Dermis blood vessel endothelial cell (primary cell): ENCODE results near the gene SIK2. TPM values are rescaled to one million over a fixed set of nuclear protein-coding genes. Genes with fewer than 3 reads are reported as not detected.

ENCODE experiments used
- DNase-seq: peaks from one replicate; pipeline ENCODE4 v3.0.0; 2010
- total RNA-seq: library from RNA; depleted of rRNA; stranded (reverse); fragments of >200 nt; gene quantifications from 2 replicates; pipeline ENCODE4 v1.2.3, GENCODE V29; 2014

Gene SIK2
- total RNA-seq, 1 donor from 2014 or later, result 12.8 TPM

DNA sequence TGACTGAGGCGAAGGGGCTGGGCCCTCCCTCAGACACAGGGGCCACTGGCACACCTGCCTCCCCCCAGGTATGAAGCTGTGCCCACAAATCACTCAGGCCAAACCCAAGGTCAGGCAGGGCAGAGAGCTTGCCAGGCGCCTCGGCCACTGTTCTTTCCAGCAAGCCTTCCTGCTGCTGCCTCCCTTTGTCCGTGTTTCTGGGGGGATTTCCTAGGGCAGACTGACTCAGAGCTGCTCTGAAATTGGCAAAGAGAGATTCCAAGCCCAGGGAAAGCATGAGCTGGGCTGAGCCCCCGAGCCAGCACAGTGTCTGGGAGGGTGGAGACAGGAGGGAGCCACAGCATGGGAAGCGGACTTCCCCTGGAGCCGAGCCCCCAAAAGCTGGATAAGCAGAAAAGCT, 130.8 kb downstream of the SIK2 start:
- peak; percentile 92 for DNase-seq

- DNase-seq, result peak; percentile 26
These were observed 131.4 kb downstream of the SIK2 start for GRCh38 chr11:111733611-111734088.

GRCh38 chr11:111734101-111734953, 132.1 kb downstream of the SIK2 start:
- peak; percentile 49 for DNase-seq

- no peak for DNase-seq
These were observed 132.7 kb downstream of the SIK2 start for GRCh38 chr11:111734954-111735261.

GRCh38 chr11:111735262-111736116, 133.2 kb downstream of the SIK2 start:
- DNase-seq, result peak; percentile 99

- DNase-seq, result no peak
These were observed 133.9 kb downstream of the SIK2 start for GRCh38 chr11:111736181-111736590.

DNA sequence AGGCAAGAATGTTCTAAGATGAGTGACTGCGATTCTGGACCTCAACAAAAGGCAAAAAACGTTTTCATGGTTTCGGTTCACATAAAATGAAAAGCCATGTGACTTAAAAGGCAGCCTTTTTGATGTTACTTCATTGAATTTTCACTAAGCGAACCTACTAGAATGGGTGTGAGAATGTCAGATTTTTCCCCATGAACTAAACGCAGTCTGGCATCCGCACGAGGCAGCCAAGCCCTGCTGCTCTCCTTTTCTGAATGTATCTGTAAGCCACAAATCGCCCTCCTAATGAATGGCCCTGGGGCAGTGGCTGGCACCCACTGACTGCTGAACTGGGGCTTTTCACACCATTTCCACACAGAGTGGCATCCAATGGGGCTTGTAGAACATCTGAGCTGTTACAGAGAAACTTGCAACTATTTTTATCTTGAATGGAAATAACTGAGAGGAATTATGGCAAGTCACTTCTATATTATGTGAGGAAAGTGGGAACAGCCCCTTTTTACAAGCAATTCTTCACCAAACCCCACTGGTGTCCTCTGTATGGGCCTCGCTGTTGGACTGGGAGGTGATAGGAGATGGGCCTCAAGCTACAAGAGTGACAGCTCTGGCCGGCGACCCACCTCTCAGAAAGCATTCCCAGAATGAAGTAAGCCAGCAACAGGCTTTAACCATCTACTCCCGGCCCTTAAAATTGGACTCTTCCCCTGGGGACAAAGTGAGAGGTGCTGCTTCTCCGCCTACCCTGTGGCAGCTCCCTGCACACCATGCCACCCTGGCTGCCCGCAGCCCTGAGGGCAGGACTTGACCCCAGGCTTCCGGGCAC, 134.6 kb downstream of the SIK2 start:
- DNase-seq, result no peak

DNA sequence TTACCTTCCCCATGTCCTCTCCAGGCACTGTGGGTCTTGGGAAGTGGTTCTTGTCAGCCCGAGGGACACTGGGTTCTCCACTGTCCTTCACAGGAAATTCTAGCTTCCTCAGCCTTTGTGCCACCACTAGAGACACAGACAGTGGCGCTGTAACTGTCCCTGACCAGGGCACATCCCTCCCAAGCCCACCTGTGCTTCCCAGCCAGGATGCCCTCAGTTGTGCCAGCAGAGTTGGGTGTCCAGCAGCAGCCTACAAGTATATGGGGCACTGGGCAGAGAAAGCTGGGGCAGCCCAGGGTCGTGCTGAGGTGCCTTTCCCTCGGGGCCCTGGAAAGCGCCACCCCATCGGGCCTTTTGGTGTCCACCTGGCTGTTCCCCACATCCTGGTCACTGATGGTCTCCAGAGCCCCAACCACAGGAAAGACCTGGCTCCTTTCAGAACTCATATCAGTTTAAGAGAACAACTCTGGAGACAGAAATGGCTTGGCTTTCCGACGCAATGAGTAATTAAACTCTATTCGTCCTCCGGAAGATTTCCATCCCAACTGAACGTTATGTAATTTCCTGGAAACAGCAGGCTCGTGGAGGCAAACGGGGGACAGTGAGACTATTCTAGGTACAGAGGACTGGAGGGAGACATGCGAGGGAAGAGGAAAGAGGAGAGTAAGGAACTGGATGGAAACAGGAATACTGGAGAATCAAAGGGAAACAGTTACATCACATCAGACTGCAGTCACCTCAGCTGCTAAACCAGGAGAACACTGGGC, 135.4 kb downstream of the SIK2 start:
- peak; percentile 84 for DNase-seq

GRCh38 chr11:111739299-111739698, 137.1 kb downstream of the SIK2 start:
- no peak for DNase-seq

GRCh38 chr11:111741751-111742150, 139.5 kb downstream of the SIK2 start:
- DNase-seq, result no peak

GRCh38 chr11:111743700-111744099, 141.5 kb downstream of the SIK2 start:
- no peak for DNase-seq

DNA sequence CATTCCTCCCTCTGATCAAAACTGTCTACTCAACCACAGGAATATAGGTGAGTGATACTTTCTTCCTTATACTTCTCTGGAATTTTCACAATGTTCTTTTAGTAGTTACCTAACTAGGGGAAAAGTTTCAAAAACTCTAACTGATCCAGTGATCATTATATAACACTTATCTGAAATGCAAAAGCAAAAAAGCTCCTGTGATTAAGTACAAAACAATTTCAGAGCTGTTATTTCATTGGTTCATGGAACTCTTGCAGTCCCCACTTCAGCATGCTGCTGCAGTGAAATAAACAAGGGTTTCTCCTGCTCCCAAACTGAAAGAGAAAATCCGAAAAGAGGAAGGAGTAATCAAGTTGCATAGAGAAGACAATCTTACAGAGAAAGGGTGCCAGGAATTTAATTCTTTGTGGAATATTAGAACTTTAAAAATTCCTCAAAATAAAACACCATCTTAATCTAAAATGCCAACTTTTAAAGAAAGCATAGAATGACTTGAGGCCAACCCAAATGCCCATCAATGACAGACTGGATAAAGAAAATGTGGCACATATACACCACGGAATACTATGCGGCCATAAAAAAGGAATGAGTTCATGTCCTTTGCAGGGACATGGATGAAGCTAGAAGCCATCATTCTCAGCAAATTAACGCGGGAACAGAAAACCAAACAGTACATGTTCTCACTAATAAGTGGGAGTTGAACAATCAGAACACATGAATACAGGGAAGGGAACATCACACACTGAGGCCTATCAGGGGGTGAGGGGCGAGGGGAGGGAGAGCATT, 143.7 kb downstream of the SIK2 start:
- no peak for DNase-seq

GRCh38 chr11:111748035-111748804, 146.0 kb downstream of the SIK2 start:
- DNase-seq, result no peak

- DNase-seq, result no peak
These were observed 147.4 kb downstream of the SIK2 start for GRCh38 chr11:111749646-111750045.

GRCh38 chr11:111756097-111756496, 153.8 kb downstream of the SIK2 start:
- DNase-seq, result no peak

- peak; percentile 71 for DNase-seq
These were observed 157.1 kb downstream of the SIK2 start for GRCh38 chr11:111759376-111759775.

DNA sequence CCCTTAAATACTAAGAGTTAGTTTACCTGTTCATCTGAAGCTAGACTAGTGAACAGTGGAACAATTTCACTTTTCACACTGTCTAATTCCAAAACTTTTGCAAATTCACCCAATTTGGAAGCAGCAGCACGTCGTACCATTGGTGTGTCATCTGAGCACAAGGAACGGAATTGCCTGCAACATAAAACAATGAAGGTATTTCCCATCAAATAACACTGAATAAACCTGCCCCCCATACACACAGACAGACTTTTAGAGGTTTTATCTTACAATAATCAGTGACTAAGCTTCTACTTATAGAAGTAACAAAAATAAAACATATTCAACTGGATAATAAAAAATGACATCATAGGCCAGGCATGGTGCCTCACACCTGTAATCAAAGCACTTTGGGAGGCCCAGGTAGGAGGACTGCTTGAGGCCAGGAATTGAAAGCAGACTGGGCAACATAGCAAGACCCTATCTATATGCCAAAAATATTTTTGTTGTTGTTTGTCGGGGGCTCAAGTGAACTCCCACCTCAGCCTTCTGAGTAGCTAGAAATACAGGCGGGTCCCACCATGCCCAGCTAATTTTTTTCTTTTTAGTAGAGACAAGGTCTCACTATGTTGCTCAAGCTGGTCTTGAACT, 157.6 kb downstream of the SIK2 start:
- DNase-seq, result peak; percentile 81

- no peak for DNase-seq
These were observed 158.8 kb downstream of the SIK2 start for GRCh38 chr11:111761036-111761435.

DNA sequence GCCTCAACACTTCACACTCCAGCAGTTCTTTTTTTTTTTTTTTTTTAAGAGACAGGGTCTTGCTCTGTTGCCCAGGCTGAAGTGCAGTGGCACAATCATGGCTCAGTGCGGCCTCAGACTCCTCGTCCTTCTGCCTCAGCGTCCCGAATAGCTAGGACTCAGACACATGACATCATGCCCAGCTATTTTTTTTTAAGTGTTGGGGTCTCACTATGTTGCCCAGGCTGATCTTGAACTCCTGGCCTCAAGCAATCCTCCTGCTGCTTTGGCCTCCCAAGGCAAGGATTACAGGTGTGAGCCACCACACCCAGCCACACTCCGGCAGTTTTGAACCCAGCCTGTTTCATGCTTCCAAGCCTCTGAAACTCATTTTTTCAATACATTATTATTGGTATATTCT, 160.3 kb downstream of the SIK2 start:
- no peak for DNase-seq
